Endothelial cell (in vitro differentiated cells): ENCODE data around the gene PTPRN2. TPM values are rescaled to one million over a fixed set of nuclear protein-coding genes. Genes with fewer than 3 reads are reported as not detected.

Experiments
- DNase-seq: peaks from one replicate; pipeline ENCODE4 v3.0.0; 2021; ENCODE audit warnings: low spot score
- H3K27ac Mint-ChIP-seq: one replicate; pipeline ENCODE4 v1.8.0; 2021; ENCODE audit warnings: mixed read lengths, inconsistent platforms; ENCODE audit not compliant: unreplicated experiment
- H3K27me3 Mint-ChIP-seq: one replicate; pipeline ENCODE4 v1.8.0; 2021; ENCODE audit warnings: mild to moderate bottlenecking, moderate library complexity, mixed read lengths, inconsistent platforms; ENCODE audit not compliant: unreplicated experiment
- H3K36me3 Mint-ChIP-seq: one replicate; pipeline ENCODE4 v1.8.0; 2021; ENCODE audit warnings: mild to moderate bottlenecking, low read depth, mixed read lengths, inconsistent platforms; ENCODE audit not compliant: unreplicated experiment
- H3K4me1 Mint-ChIP-seq: one replicate; pipeline ENCODE4 v1.8.0; 2021; ENCODE audit warnings: mild to moderate bottlenecking, mixed read lengths, inconsistent platforms; ENCODE audit not compliant: unreplicated experiment
- H3K4me3 Mint-ChIP-seq: one replicate; pipeline ENCODE4 v1.8.0; 2021; ENCODE audit warnings: mild to moderate bottlenecking, mixed read lengths, inconsistent platforms; ENCODE audit not compliant: unreplicated experiment
- H3K9me3 Mint-ChIP-seq: one replicate; pipeline ENCODE4 v1.8.0; 2021; ENCODE audit warnings: mixed read lengths, inconsistent platforms; ENCODE audit not compliant: unreplicated experiment
- total RNA-seq: library from RNA; stranded (reverse); fragmentation: NEBNext Ultra II Directional; extraction: Animal tissue kit (Norgen Biotek cat#: 25700); gene quantifications from one replicate; pipeline ENCODE4 v1.2.1, GENCODE V29; 2021; ENCODE audit not compliant: unreplicated experiment
- TF ChIP-seq, protein P1 (sequence below): fragments of 200-600 bp; sonication (generic); IDR thresholded peaks from one replicate; pipeline ENCODE4 v1.5.0; 2021; ENCODE audit warnings: antibody characterized with exemption; ENCODE audit not compliant: unreplicated experiment

Gene PTPRN2
- total RNA-seq, 1 donor from 2014 or later: 0.18 TPM

DNA sequence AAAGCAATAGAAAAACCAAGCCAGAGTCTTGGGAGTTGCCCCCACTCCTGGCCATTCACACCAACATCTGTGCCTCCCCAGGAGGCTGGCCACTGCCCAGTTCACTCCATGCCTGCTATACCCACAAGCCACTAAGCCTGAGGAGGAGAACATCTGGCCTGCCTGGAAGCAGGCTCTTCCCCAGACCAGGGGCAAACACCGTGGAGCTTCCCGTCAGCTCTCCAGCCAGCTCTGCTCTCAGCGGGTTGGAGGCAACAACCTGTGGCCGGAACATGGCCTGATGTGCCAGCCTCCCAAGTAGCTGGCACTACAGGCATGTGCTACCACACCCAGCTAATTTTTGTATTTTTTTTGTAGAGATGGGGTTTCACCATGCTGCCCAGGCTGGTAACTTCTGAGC is 9.1 kb upstream of the PTPRN2 start:
- Mint-ChIP-seq H3K27ac (no peak overlapping the region), H3K27me3 (peaks cover 6% of the 10 kb centered on the region), H3K4me1 (no peaks in the 10 kb centered on the region), H3K9me3 (peaks cover 4% of the 10 kb centered on the region), H3K36me3 (peaks cover 3% of the 10 kb centered on the region), H3K4me3 (no peak overlapping the region)
- no peak for DNase-seq
- TF ChIP-seq, protein P1, sequence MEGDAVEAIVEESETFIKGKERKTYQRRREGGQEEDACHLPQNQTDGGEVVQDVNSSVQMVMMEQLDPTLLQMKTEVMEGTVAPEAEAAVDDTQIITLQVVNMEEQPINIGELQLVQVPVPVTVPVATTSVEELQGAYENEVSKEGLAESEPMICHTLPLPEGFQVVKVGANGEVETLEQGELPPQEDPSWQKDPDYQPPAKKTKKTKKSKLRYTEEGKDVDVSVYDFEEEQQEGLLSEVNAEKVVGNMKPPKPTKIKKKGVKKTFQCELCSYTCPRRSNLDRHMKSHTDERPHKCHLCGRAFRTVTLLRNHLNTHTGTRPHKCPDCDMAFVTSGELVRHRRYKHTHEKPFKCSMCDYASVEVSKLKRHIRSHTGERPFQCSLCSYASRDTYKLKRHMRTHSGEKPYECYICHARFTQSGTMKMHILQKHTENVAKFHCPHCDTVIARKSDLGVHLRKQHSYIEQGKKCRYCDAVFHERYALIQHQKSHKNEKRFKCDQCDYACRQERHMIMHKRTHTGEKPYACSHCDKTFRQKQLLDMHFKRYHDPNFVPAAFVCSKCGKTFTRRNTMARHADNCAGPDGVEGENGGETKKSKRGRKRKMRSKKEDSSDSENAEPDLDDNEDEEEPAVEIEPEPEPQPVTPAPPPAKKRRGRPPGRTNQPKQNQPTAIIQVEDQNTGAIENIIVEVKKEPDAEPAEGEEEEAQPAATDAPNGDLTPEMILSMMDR: no peak

DNA sequence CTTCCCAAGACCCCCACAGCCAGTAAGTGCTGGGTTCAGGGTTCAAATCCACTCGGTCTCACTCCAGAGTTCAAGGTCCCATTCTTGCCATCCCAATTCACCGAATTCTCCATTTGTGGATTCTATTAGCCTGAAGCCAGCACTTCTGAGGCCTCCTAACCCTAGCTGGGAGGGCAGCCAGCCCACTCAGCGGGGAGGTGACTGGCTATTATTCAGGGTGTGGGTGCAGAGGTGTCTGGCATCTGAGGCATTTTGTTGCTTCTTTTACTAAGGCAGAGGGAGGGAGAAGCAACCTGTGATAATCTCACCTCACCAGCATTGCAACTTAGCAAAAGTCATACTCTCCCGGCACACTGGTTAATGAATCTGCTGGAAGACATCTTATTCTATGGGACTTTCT is 8.7 kb upstream of the PTPRN2 start:
- no peak overlapping the region for H3K4me3 Mint-ChIP-seq
- no peak for DNase-seq
- no peaks in the 10 kb centered on the region for H3K4me1 Mint-ChIP-seq

DNA sequence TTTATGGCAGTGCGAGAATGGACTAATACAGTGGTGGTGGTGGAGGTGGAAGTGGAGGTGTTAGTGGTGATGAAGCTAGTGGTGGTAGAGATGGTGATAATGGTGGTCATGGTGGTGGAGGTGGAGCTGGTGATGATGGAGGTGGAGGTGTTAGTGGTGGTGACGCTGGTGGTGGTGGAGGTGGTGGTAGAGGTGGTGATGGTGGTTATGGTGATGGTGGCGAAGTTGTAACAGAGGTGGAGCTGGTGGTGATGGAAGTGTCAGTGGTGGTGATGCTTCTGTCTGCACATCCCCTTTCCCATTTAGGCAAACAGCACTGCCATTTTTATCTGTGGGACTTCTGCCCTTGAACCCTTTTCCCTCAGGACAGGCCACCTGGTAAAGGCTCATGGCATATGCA is 7.4 kb upstream of the PTPRN2 start:
- no peak for DNase-seq
- Mint-ChIP-seq H3K9me3 (peaks cover 4% of the 10 kb centered on the region), H3K36me3 (peaks cover 3% of the 10 kb centered on the region), H3K4me1 (no peaks in the 10 kb centered on the region), H3K27me3 (peaks cover 6% of the 10 kb centered on the region), H3K4me3 (no peak overlapping the region), H3K27ac (no peak overlapping the region)
- TF ChIP-seq, protein P1: no peak

More for the DNA sequence above, 8.7 kb upstream of the PTPRN2 start:
- H3K9me3 Mint-ChIP-seq: peaks cover 4% of the 10 kb centered on the region
- no peak overlapping the region for H3K27ac Mint-ChIP-seq
- peaks cover 3% of the 10 kb centered on the region for H3K36me3 Mint-ChIP-seq
- TF ChIP-seq, protein P1: no peak
- peaks cover 6% of the 10 kb centered on the region for H3K27me3 Mint-ChIP-seq

DNA sequence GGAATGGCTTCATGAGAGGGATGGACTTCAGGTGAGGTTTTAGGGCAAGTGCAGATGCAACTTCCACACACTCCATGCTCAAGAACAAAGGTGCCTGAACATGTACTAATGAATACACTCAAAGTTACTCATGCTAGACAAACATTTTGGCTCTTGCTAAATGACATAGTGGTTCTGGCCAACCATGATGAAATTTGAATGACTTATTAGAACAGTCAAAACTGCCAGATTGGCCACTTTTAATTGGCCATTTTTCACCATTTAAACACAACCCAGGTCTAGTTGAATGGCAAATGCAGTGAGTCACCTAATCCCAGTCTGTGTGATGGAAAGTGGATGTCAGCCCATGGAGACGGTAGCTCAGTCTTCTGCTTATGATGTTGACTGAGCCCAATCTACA is 4.9 kb upstream of the PTPRN2 start:
- Mint-ChIP-seq H3K27ac (no peak overlapping the region), H3K4me1 (no peaks in the 10 kb centered on the region), H3K36me3 (peaks cover 3% of the 10 kb centered on the region), H3K27me3 (peaks cover 13% of the 10 kb centered on the region), H3K9me3 (peaks cover 4% of the 10 kb centered on the region), H3K4me3 (no peak overlapping the region)
- DNase-seq: no peak
- TF ChIP-seq, protein P1: no peak

GRCh38 chr7:158591944-158592343 is 4.3 kb upstream of the PTPRN2 start:
- Mint-ChIP-seq H3K4me1 (no peaks in the 10 kb centered on the region), H3K9me3 (peaks cover 4% of the 10 kb centered on the region), H3K36me3 (peaks cover 3% of the 10 kb centered on the region), H3K27me3 (peaks cover 13% of the 10 kb centered on the region), H3K27ac (no peak overlapping the region), H3K4me3 (no peak overlapping the region)
- TF ChIP-seq, protein P1: no peak
- no peak for DNase-seq
